IPS-18c (cell line): ENCODE results near the gene SUSD3.
A peak's percentile ranks its signal among the peaks of the same experiment; 100 is the strongest.
"Not testable (repeated sequence)": the region's sequence is repeated elsewhere in the genome, so short reads cannot be mapped to it uniquely, and the experiment has no call there.

Source experiments
- H3K4me3 ChIP-seq: 2 replicates; pipeline ENCODE4 v1.7.0; 2013; ENCODE audit warnings: low read depth, mild to moderate bottlenecking, low read length, moderate library complexity; ENCODE audit not compliant: insufficient read depth
- H3K9me3 ChIP-seq: one replicate; pipeline ENCODE4 v1.6.1; 2013; ENCODE audit warnings: mild to moderate bottlenecking, low read length, moderate library complexity; ENCODE audit not compliant: control insufficient read depth, insufficient read depth

The SUSD3 gene

GRCh38 chr9:93058355-93059010 is at the start of gene SUSD3:
SUSD3 (plus strand) TSS chr9:93058701; CDS start chr9:93058743, 42 bp downstream.
- Histone ChIP-seq H3K4me3 (peak within 1 kb of the TSS; percentile 44), H3K9me3 (no peaks in the 10 kb centered on the region)

GRCh38 chr9:93009337-93010015 is 49.0 kb upstream of the SUSD3 start:
- no peaks in the 10 kb centered on the region for H3K9me3 ChIP-seq
- no peak overlapping the region for H3K4me3 ChIP-seq

GRCh38 chr9:93010056-93010455 is 48.4 kb upstream of the SUSD3 start:
- Histone ChIP-seq H3K9me3 (no peaks in the 10 kb centered on the region), H3K4me3 (no peak overlapping the region)

GRCh38 chr9:93010704-93011103 is 47.8 kb upstream of the SUSD3 start:
- Histone ChIP-seq H3K9me3 (no peaks in the 10 kb centered on the region), H3K4me3 (no peak overlapping the region)

GRCh38 chr9:93011114-93011513 is 47.4 kb upstream of the SUSD3 start:
- Histone ChIP-seq H3K9me3 (no peaks in the 10 kb centered on the region), H3K4me3 (no peak overlapping the region)

- Histone ChIP-seq H3K4me3 (no peak overlapping the region), H3K9me3 (no peaks in the 10 kb centered on the region)
Measured at GRCh38 chr9:93012963-93013855, 45.3 kb upstream of the SUSD3 start.

GRCh38 chr9:93013856-93014582 is 44.5 kb upstream of the SUSD3 start:
- Histone ChIP-seq H3K9me3 (no peaks in the 10 kb centered on the region), H3K4me3 (no peak overlapping the region)

GRCh38 chr9:93015190-93015589 is 43.3 kb upstream of the SUSD3 start:
- not testable (repeated sequence) for H3K4me3 ChIP-seq, H3K9me3 ChIP-seq

- Histone ChIP-seq H3K9me3 (no peaks in the 10 kb centered on the region), H3K4me3 (no peak overlapping the region)
Measured at GRCh38 chr9:93017621-93018020, 40.9 kb upstream of the SUSD3 start.

- Histone ChIP-seq H3K9me3 (no peaks in the 10 kb centered on the region), H3K4me3 (no peak overlapping the region)
Measured at GRCh38 chr9:93020151-93020550, 38.4 kb upstream of the SUSD3 start.

- Histone ChIP-seq H3K4me3 (no peak overlapping the region), H3K9me3 (no peaks in the 10 kb centered on the region)
Measured at GRCh38 chr9:93020771-93021670, 37.5 kb upstream of the SUSD3 start.

GRCh38 chr9:93022066-93022465 is 36.4 kb upstream of the SUSD3 start:
- no peak overlapping the region for H3K4me3 ChIP-seq
- no peaks in the 10 kb centered on the region for H3K9me3 ChIP-seq

GRCh38 chr9:93022721-93023520 is 35.6 kb upstream of the SUSD3 start:
- H3K9me3 ChIP-seq = no peaks in the 10 kb centered on the region

GRCh38 chr9:93023521-93023815 is 35.0 kb upstream of the SUSD3 start:
- no peak overlapping the region for H3K4me3 ChIP-seq
- no peaks in the 10 kb centered on the region for H3K9me3 ChIP-seq

More at GRCh38 chr9:93022721-93023520, 35.6 kb upstream of the SUSD3 start:
- H3K4me3 ChIP-seq = no peak overlapping the region

- H3K4me3 ChIP-seq = no peak overlapping the region; the same call in 1 of the 2 replicates
- H3K9me3 ChIP-seq = no peaks in the 10 kb centered on the region
Measured at GRCh38 chr9:93024646-93024910, 33.9 kb upstream of the SUSD3 start.

GRCh38 chr9:93024986-93025630 is 33.4 kb upstream of the SUSD3 start:
- Histone ChIP-seq H3K4me3 (no peak overlapping the region; the same call in 1 of the 2 replicates), H3K9me3 (no peaks in the 10 kb centered on the region)
